Left renal cortex interstitium (tissue), 4 donors: ENCODE results near the gene TEKTIP1. TPM values are rescaled to one million over a fixed set of nuclear protein-coding genes. Genes with fewer than 3 reads are reported as not detected.

ENCODE experiments used
- DNase-seq, 4 donors: peaks; one replicate each; pipeline ENCODE4 v3.0.0-alpha.2; 2013; ENCODE audit warnings: low read depth in 4 of 4, low spot score in 2 of 4, missing footprints in 1 of 4
- polyA plus RNA-seq, 4 donors: library from polyadenylated mRNA; unstranded; fragments of 120-200 nt; gene quantifications; one replicate each; pipeline ENCODE4 v1.2.1, GENCODE V29; 2013; ENCODE audit not compliant: insufficient read length in 4 of 4

The TEKTIP1 gene
- polyA plus RNA-seq, 4 donors: 3.1 to 9.0 (median 7.0) TPM

- DNase-seq: no peak
Measured at GRCh38 chr19:3535981-3536380, 3.0 kb upstream of the TEKTIP1 start.

- no peak for DNase-seq
Measured at GRCh38 chr19:3536429-3537100, 2.4 kb upstream of the TEKTIP1 start.

- DNase-seq: no peak
Measured at GRCh38 chr19:3537101-3537437, 1.9 kb upstream of the TEKTIP1 start.

GRCh38 chr19:3537438-3538240 is 1.3 kb upstream of the TEKTIP1 start:
- DNase-seq: no peak

GRCh38 chr19:3538258-3538929 is 580 bp upstream of the TEKTIP1 start:
- no peak for DNase-seq

- DNase-seq: no peak
Measured at GRCh38 chr19:3539756-3540118, 763 bp downstream of the TEKTIP1 start.

GRCh38 chr19:3543150-3544057 is 4.4 kb downstream of the TEKTIP1 start:
- no peak for DNase-seq

GRCh38 chr19:3544058-3544376 is 5.0 kb downstream of the TEKTIP1 start:
- DNase-seq: no peak

- no peak for DNase-seq
Measured at GRCh38 chr19:3544742-3545668, 6.0 kb downstream of the TEKTIP1 start.

- no peak for DNase-seq
Measured at GRCh38 chr19:3545669-3546034, 6.7 kb downstream of the TEKTIP1 start.

- no peak for DNase-seq
Measured at GRCh38 chr19:3546119-3546518, 7.1 kb downstream of the TEKTIP1 start.

GRCh38 chr19:3547301-3547731 is 8.3 kb downstream of the TEKTIP1 start:
- no peak for DNase-seq

GRCh38 chr19:3547767-3548282 is 8.9 kb downstream of the TEKTIP1 start:
- no peak for DNase-seq

GRCh38 chr19:3548606-3549005 is 9.6 kb downstream of the TEKTIP1 start:
- DNase-seq: no peak

- DNase-seq: no peak
Measured at GRCh38 chr19:3549816-3550215, 10.8 kb downstream of the TEKTIP1 start.

GRCh38 chr19:3550947-3551791 is 12.2 kb downstream of the TEKTIP1 start:
- no peak for DNase-seq

GRCh38 chr19:3551792-3552095 is 12.8 kb downstream of the TEKTIP1 start:
- no peak for DNase-seq

GRCh38 chr19:3554254-3555083 is 15.5 kb downstream of the TEKTIP1 start:
- no peak for DNase-seq
